ELR (cell line): ENCODE measurements around the gene GABBR2.

ENCODE experiments used
- DNase-seq: peaks from one replicate; pipeline ENCODE4 v3.0.0-alpha.2; 2015; ENCODE audit warnings: low read depth

Gene GABBR2

DNA sequence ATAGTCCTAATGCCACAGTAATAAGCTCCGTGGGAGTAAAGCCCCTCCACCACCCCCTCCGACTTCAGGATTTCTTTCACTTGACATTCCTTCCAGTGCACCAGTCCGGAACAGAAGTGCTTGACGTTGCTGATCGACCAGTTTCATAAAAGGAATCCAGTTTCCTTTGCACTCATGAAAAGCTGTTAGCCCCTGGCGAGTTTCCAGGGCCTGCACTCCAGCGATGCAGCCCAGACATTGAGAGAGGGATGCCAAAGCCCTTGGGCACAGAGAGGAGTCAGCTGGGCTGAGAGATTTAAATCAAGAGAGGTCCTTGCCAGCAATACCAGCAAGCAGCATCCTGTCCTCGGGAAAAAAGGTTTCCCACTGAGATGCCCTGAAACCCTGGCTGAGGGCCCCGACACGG is 170.1 kb downstream of the GABBR2 start:
- no peak for DNase-seq

DNA sequence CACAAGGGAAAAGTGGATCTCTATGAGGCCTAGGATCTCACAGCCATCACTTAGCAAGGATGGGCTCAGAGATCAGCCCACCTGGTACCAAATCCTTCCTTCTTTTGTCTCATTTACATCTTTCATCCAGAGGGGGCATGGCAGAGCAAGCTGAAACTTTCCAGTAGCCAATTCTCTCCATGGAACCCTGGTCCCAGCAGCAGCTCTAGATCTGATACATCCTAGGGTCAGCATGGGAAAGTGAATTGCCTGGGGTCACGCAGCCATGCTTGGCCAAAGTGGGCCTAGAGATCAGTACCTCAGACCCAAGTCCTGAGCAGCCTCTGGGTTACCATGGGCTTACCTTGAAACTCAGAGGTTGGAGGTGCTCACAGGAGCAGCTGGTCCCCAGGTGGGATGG is 170.5 kb downstream of the GABBR2 start:
- DNase-seq = peak; percentile 11

DNA sequence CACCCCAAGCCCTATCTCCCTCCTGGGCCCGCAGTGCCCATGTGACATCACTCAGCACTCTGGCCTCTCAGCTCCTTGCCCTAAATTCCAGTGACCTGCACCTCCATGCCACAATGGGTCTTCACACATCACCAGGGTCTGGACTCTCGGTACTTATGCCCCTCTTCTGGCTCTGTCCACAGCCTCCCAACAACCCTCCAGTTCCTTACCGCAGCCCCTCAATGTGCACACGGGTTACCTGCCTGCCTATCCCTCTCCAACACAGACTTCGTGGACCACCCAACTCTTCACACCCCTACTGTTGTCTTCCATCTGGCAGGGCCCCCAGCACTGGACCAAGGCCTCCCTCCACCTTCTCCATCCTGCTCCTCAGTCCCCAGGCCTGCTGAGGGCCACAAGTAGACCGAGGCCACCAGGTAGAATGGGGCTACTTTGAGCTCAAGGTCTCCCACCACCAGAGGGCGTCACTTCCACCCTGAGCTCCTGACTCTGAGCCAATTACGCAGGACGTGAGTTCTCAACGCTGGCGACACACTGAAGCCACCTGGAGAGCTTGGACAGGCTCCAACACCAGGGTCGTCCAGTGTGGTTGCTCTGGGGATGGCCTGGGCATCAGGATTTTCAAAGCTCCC is 172.1 kb downstream of the GABBR2 start:
- DNase-seq = peak; percentile 40

DNA sequence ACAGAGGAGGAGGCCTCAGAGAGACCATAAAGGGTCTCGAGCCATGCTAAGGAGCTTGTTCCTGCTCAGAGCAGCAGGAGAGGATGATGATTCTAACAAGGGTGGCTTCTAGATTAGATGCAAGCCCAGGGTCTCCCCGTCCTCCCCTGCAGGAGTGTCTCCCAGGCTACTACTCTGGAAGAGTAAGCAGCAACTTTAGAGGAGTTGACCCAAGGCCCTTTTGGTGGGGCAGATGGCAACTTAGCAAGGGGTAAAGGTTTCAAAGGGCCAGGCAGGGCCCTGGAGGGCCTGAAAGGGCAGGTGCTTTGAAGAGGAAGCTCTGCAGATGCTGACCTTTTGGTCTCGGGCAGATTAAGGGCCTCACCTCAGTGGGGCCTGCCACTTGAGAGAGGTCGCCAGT is 174.9 kb downstream of the GABBR2 start:
- no peak for DNase-seq

DNA sequence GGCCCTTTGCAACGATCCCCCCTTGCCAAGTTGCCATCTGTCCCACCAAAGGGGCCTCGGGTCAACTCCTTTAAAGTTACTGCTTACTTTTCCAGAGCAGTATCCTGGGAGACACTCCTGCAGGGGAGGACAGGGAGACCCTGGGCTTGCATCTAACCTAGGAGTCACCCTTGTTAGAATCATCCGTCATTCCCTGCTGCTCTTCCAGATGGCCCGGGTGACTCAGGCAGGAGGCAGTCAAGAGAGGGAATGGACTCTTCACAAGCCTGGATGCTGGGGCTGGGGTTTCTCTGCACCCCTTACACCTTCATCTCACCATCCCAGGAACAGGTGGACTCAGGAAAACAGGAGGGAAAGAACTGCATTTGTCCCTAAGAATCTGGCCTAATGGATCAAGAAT is 175.6 kb downstream of the GABBR2 start:
- peak; percentile 22 for DNase-seq

DNA sequence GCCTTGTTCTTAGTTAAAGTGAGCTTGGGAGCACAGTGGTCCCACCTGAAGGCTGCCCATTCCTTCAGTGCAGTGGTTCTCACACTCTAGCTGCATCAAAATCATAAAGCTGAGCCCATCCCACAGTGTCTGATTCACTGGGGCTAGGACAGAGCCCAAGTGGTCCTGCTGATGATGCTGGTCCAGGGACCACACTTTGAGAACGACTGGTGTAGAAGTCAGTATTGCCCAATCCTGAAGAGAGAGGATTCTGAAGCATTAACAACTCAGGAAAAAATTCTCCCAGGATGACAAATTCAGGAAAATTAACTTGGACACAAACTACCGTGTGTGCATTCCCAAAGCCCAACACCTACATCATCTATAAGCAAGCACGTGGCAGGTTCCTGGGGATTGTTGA is 176.2 kb downstream of the GABBR2 start:
- DNase-seq = no peak

DNA sequence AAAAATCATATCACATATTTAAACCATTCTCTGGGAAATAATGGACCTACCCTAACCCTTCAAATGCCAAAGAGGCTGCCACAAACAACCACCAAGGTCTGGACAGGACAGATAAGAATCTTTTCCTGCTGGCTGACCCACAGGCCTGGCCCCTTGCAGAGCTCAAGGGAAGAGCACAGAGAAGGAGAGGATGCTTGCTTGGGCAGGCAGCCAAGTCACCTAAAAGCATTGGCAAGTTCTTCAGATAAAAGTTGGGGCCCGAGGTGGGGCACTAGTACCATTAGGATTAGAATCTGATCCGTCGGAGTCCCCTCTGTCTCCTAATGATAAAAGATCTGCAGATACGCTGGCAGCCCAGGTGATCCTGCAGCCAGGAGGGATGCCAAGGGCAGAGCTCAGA is 176.6 kb downstream of the GABBR2 start:
- DNase-seq = no peak

DNA sequence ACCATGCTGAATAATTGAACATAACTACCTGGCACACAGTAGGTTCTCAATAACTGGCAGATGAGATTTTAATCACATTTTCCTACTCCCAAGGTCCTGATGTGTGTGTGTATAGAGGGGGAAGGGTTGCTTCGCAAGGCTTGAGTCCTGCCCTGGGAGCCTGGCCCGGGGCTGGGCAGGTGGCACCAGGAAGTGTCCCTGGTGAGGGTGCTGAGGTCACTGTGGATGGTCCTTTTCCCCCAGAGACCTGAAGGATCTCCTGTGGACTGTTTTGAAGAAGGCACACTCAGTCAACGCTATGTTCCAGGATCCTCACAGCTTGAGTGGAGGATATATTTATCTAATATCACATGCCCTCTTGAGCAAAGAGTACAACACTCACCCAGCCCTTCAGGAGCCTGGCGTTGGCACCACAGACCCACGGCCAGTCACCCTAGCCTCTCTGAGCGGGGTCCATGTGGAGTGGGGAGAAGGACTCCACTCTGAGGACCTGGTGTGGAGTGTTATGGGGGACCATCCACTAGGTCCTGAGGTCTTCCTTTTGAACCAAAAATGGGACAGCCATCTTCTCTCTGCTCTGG is 177.8 kb downstream of the GABBR2 start:
- DNase-seq = no peak

DNA sequence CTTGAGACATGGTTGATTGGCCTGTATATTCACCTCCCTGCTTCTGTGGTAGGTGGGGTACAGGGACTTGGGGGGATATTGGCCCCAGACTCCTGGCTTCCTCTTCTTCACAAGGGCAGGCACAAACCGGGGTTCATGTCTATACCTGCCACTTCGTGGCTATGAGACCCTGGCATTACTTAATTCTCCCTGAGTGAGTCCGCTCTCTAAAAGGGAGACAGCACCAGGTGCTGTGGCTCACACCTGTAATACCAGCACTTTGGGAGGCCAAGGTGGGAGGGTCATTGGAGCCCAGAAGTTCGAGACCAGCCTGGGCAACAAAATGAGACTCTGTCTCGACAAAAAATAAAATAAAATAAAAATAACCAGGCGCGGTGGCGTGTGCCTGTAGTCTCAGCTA is 178.5 kb downstream of the GABBR2 start:
- no peak for DNase-seq

DNA sequence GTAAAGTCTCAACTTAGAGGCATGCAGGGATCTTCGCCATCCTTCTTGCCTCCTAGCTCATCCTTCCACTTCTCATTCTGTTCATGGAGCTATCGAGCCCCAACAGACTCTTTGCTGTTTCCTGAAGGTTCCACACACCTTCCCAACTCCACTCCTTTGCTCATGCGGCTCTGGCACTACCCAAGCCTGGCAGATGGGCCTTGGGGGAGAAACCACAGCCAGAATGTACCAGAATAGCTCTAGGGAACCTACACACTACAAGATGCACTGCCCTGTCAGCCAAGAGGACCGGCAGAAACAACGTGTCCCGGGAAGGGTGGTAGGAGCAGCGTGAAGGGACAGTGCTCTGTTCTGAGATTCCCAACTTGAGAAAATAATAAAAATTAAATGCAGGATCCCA is 178.9 kb downstream of the GABBR2 start:
- no peak for DNase-seq

DNA sequence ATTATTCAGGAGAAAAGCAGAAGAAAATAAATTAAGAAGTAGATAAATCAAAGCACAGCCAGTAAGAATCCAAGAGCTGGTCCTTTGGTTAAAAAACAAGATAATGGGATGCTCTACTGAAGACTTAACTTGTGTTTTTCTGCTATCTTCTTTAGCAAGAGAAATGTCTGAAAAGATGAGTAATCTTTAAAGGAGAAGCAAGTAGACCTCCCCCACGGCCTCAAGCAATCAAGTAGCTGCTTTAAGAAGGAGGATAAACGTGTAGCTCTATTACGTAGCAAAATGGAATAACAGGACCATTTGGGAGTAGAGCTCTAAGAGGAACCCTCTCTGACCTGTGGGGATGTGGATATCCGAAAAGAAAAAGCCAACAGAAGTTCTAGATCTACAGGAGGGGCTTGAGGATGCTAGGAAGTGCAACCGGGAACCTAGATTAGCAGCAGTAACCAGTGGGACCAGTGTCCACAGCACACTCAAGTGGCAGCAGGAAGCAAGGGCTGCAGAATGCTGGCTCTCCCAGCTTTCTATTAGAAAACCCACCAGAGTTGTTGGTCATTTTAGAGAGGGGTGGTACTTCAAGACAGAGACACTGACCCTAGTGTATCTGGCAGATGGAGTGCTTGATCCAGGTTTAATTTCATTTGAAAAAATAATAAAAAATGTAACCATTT is 185.4 kb downstream of the GABBR2 start:
- DNase-seq = peak; percentile 69

DNA sequence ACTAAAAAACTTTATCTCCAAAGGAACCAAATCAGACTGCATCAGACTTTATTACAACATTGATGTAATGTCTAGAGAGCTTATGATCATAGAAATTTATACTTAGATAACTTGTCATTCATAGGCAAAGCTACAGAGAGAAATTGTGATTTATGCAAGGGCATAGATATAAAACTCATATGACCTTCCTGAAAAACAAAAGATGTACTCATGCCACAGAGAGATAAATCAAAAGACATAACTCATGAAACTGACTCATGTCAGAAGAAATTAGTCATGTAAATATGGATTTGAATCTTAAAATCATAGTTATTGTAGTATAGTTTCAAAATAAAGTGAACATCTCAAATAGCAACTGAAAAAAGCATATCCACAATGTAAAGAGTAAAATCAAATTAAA is 186.2 kb downstream of the GABBR2 start:
- DNase-seq = peak; percentile 29

DNA sequence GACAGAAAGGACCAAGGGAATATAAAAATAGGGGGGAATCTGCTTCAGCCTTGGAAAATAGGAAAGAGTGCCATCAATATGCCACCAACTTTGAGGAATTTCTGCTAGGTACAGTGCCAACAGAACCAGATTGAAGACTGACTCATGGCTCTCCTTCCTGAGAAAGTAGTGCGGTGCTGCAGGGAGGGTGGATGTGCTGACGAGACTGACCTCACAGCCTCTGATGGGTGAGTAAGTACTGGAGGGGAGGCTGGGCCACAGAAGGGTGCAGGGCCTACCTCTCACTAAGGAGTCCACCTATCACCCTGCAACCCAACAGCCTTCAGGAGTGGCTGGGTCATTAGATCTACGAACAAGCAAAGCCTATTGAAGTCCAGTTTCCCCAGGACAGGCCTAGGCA is 187.6 kb downstream of the GABBR2 start:
- peak; percentile 86 for DNase-seq

DNA sequence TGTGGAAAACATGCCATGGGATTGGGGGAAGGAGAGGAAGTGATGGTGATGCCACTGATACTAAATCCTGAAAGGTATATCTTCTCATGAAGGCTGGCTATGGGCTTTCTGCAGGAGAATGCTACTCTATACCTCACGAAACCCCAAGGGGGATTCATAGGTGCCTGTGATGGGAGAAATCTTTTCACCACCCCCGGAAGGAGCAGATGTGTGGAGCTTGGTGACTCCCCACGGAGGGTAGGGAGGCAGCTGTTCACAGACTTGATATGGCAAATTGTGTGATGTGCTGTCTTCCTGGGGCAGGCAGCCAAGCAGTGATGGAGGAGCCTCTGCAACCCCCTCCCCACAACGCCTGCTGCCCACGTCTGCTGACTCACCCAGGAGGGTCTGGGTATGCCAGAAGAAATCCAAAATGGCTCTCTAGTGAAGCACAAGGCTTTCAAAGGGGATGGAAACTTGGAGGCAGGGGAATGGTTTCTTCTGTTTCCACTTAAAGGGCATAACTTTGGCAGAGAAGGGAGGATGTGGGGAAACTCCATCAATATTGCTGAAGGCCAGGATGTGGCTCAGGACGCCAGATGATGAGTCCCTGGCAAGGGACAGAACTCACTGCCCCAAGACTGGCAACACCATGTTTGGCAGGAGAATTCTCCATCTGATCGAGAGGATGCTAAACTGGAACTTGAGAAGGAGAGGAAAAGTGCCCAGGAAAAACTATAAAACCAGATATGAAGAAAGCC is 188.3 kb downstream of the GABBR2 start:
- peak; percentile 19 for DNase-seq

DNA sequence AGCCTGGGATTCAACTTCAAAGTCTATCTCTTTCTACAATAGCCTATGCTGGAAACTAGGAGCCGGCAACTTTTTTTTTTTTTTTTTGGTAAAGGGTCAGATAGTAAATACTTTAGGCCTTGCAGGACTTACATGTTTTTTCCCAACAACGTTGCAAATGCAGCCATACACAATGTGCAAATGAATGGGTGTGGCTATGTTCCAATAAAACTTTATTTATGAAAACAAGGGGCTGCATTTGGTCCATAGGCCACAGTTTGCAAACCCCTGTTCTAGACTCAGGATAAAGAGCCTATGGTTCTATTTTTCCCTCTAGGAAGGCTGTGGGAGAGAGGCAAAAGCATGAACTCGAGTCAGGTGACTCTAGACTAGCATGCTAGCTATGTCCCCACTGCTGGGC is 189.1 kb downstream of the GABBR2 start:
- no peak for DNase-seq

DNA sequence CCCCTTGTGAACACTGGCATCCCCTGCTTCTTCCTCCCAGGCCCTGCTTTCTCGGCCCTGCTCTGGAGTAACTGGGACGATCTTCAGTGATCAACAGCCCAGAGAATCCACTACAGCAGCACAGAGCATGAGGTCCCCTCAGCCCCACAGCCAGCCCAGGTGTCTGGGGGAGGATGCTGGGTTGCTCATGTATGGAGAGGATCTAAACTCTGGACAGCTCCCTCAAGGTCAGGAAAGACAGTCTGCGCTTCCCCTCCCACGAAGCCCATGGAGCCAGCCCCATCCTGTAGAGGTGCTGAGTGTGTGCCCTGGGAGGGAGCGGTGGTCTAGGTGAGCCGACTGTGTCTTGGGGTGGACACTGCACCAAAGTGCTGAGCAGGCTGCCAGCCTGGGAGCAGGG is 190.2 kb downstream of the GABBR2 start:
- DNase-seq = no peak

DNA sequence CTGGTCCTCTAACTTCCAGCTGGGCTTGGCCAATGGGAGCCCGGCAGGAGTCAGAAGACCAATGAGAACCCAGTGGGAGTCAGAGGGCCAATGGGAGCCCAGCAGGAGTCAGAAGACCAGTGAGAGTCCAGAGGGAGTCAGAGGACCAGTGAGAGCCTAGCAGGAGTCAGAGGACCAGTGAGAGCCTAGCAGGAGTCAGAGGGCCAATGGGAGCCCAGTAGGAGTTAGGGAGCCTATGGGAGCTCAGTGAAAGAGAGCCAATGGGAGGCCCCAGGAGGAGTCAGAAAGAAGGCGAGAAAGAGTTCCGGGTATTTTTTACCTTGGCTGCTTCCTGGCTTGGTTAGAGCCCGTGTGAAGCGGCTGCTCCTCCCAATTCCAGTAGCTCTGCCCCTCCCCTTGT is 191.0 kb downstream of the GABBR2 start:
- DNase-seq = no peak

DNA sequence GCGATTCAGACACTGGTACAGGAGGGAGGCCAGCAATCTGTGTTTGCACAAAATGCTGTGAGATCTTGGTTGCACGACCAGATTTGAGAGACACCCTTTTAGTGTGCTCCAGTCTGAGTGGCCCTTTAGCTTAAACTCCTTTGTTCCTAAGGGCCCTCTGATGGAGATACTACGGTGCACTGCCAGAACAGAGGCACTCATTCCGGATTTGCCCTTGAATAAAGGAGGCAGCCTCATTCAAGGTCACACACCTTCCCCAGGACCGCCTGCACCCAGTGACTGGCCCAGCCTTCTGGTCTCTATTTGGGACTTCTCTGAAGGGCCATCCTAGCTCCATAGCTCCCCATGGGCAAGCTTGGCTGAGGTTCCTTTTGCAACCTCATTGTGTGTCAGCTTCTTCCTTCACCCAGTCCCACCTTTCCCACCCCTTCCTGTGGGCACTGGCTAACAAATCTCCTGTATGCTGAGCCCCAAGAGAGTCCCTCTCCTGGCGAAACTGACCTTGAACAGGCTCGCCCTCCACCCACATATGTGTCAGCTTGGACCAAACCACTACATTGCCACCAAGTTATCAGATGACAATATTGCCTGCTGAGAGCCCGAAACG is 191.7 kb downstream of the GABBR2 start:
- DNase-seq = no peak

DNA sequence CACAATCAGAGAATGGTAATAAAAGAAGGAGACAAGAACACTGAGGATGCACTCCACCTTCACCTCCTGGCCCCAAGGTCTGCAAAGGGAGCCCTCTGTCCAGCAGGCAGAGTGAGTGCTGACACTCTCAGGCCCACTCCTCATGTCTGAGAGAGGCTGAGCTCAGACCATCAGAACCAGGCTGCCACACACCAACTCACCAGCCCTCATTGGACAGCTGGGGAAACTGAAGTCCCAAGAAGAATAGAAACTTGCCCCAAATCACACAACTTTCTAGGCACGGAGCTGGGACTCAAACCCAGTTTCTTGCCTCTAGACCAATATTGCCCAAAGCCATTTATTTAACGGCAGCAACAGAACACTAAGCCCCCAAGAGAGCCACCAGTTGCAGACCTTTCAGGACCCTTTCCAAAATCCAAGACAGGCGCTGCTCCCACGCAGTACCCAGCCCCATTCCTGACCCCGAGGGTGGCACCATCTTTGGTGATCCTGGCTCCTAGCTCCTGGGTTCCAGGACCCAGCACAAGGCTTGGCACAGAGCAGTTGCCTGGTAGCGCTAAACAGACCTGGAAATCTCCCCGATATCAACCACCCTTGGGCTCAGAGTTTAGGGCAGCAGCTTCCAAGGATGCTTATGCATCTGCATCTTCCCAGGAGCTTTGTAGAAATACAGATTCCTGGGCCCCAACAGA is 192.4 kb downstream of the GABBR2 start:
- DNase-seq = no peak

DNA sequence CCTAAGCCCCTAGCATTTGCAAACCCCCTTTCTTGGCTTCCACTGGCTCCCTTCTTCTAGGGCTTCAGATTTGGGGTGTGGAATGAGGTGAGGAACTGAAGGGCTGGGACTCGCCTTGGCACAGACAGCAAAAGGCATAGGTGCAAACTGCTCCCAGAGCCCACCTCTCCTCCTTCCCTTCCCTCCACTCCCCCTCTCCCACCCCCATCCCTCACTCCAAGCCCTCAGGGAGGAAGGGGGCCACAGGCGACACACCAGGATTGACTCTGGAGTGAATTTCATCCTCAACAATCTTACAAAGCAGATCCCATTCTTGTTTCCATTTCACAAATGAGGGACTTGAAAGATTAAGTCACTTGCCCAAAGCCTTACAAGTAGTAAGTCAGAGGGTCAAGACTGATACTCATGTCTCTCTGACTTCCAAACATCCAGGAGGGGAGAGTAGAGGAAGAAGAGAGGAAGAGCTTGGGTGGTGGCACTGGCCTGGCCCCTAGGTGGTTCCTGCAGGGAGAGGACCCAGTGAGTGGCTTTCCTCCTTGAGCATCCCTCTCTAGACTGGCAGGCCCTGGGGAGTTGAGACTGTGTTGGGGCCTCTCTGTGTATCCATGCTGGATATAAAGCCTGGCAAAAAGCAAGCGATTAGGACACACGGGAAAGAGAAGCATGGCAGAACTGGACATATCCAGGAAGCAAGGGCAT is 193.1 kb downstream of the GABBR2 start:
- no peak for DNase-seq

DNA sequence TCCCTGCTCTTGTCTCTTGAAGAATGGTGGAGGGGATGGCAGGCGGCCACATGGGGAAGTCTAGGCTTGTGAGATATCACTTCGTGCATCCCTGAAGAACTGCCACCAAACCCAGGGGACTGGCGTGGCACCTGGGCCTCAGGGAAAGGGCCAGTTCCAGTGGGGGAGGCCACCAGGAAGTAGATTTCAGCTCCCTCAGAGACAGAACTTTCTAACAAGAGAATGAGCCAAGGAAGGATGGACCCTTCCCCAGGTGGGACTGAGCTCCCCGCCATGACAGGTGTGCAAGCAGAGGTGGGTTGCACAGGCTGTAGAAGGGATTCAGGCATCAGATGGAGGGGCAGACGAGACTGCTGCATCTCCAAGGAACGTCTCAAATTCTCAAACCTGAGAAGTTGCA is 193.9 kb downstream of the GABBR2 start:
- DNase-seq = no peak
